Measurements from ENCODE around the gene SH3BGRL2.
"Not testable (repeated sequence)": the region's sequence is repeated elsewhere in the genome, so short reads cannot be mapped to it uniquely, and the experiment has no call there.

The SH3BGRL2 gene

GRCh38 chr6:79614326-79615305, 16.5 kb upstream of the SH3BGRL2 start:
- no peak for DNase-seq (ENCODE audit: low read depth)

- DNase-seq (ENCODE audit: low read depth), result no peak
Observed at GRCh38 chr6:79617518-79617941, 13.6 kb upstream of the SH3BGRL2 start.

- not testable (repeated sequence) for DNase-seq (ENCODE audit: low read depth)
Observed at GRCh38 chr6:79618425-79618824, 12.7 kb upstream of the SH3BGRL2 start.

DNA sequence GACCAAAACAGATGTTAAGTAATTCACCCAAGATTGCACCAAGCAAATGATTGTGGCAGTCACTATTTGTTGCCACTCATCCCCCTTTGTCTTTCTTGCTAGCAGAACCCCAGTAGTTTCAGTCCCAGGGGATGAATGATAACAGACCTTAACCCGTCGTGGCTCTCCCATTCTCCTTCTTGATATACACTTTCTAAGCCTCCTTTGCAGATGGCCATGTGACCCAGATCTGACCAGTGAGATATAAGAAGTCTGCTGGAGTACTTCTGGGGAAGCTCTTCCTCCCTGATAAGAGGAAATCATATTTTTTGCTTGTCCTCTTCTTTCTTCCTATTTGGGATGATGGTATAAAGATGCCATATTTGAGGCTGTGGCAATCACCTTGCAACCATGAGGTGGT, 9.6 kb upstream of the SH3BGRL2 start:
- no peak for DNase-seq (ENCODE audit: low read depth)

DNA sequence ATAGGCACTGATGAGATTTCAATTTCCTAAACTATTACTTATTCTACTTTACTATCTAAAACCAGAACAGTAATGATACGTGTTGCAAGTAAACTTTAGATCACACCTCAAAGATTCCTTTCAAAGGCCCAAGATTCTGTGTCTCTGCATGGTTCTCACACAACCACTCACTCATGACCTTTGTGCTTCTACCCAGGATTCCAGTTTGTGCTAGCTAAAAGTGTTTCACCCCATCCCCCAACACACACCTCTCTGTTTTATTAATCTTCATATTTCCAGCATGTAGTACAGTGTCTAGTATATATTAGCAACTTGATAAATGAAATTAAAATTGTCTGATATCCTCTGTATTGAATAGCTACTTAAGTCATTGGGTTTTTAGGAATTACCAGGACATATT, 8.8 kb upstream of the SH3BGRL2 start:
- DNase-seq (ENCODE audit: low read depth), result no peak

GRCh38 chr6:79623106-79623505, 8.0 kb upstream of the SH3BGRL2 start:
- no peak for DNase-seq (ENCODE audit: low read depth)

DNA sequence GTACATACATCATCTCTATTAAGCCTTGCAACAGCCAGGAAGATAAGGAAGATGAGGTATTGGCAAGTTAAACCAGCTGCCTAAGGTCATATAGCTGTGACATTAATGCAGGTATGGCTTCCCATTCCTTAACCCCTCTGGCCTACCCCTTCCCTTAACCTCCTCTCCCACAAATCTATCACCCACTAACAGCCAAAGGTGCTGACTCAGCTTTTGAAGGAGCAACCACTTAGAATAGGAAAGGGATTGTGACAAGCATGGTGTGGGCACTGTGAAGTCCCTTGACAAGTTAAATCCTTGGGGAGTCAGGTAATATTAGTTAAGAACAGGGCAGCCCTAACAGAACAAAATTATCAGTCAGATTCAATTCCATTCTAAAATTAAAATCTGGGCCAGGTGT, 5.4 kb upstream of the SH3BGRL2 start:
- no peak for DNase-seq (ENCODE audit: low read depth)

GRCh38 chr6:79626811-79627210, 4.3 kb upstream of the SH3BGRL2 start:
- DNase-seq (ENCODE audit: low read depth), result no peak

DNA sequence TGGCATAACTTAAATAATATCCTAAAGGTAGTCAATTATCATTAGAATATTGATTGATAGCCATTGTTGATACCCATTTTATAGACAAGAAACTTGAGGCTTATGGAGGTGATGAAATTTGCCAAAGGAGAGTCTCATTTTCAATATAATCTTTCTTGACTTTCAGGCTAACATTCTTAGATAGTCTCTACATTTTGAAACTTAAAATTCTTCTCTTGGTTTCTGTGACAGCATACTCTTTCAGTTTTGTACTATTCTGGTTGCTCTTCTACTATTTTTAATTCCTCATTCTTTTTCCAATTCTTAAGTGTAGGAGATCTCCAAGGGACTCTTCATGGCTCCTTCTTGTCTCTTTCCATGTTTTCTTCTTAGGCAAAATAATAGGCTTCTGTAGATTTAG, 3.7 kb upstream of the SH3BGRL2 start:
- no peak for DNase-seq (ENCODE audit: low read depth)

DNA sequence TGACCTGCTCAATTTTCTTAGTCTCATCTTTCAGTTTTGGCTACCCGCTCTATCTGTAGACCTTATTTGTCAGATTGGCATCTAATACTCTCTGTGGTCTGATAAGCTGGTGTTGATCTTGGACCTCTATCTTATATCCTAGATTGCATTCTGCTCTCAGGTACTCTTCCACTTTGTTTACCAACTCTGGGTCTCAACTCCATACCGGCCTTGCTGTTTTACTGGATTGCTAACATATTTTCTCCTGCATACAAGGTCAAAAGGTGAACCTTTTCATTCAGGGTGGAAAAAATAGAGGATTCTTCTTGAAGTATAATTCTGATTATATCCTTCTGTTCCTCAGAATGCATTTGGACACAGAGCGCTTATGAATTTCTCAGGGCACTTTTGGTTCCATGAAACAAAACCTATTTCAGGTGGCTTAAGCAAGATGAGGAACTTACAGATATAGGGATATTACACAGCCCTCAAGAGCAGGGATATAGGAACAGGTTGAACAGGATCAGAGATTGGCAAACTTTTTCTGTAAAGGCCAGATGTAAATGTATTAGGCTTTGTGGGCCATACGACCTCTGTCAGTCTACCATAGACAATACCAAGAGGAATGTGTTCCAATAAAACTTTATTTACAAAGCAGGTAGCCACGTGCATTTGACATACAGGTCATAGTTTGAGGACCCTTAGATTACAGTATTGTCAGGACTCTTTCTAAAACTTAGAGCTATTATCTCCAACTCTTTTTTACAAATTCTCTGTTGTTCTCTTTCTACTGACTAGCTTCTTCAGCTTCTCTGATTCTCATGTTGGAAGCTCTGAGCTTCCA, 2.5 kb upstream of the SH3BGRL2 start:
- DNase-seq (ENCODE audit: low read depth), result no peak

- DNase-seq (ENCODE audit: low read depth), result no peak
Observed at GRCh38 chr6:79630380-79630882, 698 bp upstream of the SH3BGRL2 start.

- DNase-seq (ENCODE audit: low read depth), result no peak
Observed at GRCh38 chr6:79631693-79632172, 604 bp downstream of the SH3BGRL2 start.

GRCh38 chr6:79632580-79632979, 1.5 kb downstream of the SH3BGRL2 start:
- no peak for DNase-seq (ENCODE audit: low read depth)

- DNase-seq (ENCODE audit: low read depth), result no peak
Observed at GRCh38 chr6:79634491-79635231, 3.5 kb downstream of the SH3BGRL2 start.

DNA sequence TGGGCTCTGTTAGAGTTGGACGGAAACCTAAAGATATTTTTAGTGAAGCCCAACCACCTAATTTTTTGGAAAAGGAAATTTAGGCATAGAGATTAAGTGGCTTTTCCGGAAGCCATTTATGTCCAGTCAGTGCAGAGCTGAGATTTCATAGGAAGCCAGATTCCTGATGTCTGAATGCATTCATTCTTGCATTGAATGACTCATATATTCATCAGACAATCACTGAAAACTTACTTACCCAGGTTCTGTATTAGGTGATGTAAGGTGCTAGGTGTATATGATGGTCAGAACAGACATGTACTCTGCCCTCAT, 4.1 kb downstream of the SH3BGRL2 start:
- DNase-seq (ENCODE audit: low read depth), result no peak

GRCh38 chr6:79636673-79637072, 5.5 kb downstream of the SH3BGRL2 start:
- DNase-seq (ENCODE audit: low read depth), result no peak

DNA sequence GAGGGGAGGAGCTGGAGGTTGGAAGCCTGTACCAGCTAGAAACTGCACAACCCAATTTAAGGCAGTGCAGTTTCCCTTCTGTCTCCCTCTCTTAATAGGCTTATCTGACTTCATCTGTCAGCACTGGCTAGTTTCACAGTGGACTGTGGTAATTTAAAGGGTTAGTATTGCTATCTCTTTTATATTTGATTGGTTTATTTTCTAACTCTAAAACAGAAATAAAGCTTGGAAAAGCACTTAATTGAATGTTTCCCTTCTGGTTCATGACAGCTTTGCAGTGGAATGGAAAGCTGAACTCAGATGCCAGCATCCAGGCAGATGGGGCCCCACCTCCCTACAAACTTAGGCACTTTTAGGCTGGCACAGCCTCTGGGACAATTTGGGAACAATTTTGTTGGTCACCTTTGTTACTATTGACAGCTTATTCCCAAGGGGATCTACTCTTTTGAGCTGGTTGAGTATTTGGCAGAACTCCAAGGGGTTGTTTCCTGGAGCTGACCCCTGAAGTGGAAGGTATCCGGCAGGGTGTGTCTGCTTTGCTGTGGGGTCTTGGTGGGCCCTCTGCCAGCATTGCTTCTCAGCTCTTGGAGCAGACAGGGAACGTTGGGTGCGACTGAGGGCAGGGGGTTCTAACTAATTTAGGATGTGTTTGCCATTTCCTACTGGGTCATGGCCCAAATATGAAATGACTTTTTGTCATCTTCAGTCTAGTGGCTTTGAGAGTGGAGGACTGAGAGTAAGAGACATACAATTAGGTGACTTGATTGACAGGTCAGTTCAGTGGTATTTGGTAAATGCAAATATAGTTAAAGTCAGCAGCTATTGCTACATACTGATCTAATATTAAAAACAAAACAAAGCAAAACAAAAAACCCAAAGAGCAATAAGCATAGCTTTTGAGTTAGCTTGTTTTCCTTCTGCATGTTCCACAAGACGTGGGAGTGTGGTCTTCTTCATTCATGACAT, 9.3 kb downstream of the SH3BGRL2 start:
- no peak for DNase-seq (ENCODE audit: low read depth)

DNA sequence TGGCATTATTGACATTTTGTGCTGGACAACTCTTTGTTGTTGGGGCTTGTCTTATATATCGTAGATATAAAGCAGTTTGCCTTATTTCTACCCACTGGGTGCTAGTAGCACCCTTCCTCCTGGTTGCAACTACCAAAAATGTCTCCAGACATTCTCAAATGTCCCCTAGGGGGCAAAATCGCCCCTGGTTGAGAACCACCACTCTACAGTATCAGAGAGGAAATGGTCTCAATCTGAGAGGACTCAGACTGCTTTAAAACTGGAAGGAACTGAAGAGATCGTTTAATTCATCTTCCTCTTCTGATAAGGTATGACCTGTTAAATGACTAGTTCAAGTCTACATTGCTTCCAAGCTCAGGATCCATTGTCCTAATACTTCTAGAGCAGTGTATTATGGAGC, 14.9 kb downstream of the SH3BGRL2 start:
- no peak for DNase-seq (ENCODE audit: low read depth)

- no peak for DNase-seq (ENCODE audit: low read depth)
Observed at GRCh38 chr6:79646561-79646960, 15.4 kb downstream of the SH3BGRL2 start.

DNA sequence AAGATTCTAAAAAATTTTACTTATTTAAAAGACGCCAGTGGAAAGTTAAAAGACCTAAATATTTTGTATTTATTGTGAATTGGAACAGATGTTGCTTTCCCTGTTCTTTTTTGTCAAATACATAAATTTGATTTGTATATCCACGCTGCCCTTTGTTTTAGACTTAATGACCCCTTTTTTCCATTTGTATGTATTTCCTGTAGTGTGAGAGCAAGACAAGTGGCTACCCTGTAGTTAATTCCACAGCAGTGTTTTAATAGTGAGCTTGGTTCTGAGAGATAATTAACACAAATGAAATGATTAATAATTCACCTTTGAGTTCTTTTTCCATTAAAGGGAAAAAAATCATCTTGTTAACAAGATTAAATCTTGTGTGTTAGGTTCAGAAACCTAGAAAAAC, 16.6 kb downstream of the SH3BGRL2 start:
- DNase-seq (ENCODE audit: low read depth), result no peak

GRCh38 chr6:79648328-79648727, 17.2 kb downstream of the SH3BGRL2 start:
- no peak for DNase-seq (ENCODE audit: low read depth)
